ENCODE results near the gene WDR90. TPM values are rescaled to one million over a fixed set of nuclear protein-coding genes. Genes with fewer than 3 reads are reported as not detected.

Gene WDR90
- total RNA-seq, 2 experiments from 2014 or later = 65.9 to 66.9 TPM

DNA sequence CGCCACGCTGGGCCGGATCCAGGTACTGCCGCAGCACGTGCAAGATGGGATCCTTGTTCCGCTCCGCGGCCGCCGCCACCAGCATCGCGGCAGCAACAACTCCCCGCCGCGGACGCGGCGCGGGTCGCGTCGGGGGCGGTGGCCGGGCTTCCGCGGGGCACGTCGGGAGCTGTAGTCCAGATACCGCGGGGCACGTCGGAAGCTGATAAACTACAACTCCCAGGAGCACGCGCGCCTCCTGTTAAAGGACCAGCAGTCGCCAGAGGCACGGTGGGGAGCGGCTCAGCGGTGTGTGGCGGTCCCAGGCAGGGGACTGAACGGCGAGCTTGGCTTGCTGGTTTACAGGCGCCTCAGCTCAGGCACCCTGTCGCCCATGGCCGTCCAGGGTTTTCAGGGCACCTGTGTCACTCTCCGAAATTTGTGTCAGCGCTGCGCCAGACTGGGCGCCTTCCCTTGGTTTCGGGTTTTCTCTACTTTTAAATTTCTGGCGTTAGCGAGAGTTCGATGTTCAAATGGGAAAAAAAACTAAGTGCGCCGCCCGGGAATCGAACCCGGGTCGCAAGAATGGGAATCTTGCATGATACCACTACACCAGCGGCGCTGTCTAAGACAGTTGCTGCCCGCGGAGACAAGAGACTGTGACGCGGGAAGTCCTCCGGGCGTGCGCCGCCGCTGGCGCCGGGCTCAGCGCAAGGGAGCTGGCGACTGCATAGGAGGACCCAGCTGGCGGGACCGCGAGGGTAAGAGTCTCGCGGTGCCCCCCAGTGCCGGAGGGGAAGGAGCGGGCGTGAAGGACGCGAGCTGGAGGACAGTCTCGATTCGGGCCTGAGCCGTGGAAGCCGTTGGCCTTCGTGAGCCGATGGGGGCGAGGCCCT lies 12.7 kb upstream of the WDR90 start, which contains the start of gene METTL26:
TSS of gene METTL26 (minus strand) at position 100 of the 875 bp plus-strand sequence. CDS start at position 85, 15 bp downstream.
- Mint-ChIP-seq H3K27me3 (ENCODE audit: low read depth) (no peaks in the 10 kb centered on the region), H3K27ac (peak within 1 kb of the TSS; percentile 91), H3K9me3 (no peaks in the 10 kb centered on the region), H3K4me1 (ENCODE audit: low read depth) (peaks cover 15% of the 10 kb centered on the region), H3K4me3 (peak within 1 kb of the TSS; percentile 90), H3K36me3 (ENCODE audit: low read depth) (peaks cover 11% of the 10 kb centered on the region)
- intact Hi-C loops (cut with micrococcal nuclease) = loop anchor here (1.0 to 2.0 kb wide), 5 partner anchors 13 to 111 kb away; partner anchors contain the start of genes JMJD8 and WDR90
- CTCF ChIA-PET = interaction anchor here (0.6 to 1.2 kb wide), 3 partner anchors 11 to 529 kb away, joined by 3 to 6 read pairs (median 3); no protein-coding TSS in a partner anchor
- peak; percentile 95 for DNase-seq

- CTCF ChIA-PET = interaction anchor here (1.2 kb wide), 1 partner anchor 11 kb away, joined by 6 read pairs; no protein-coding TSS in a partner anchor
- peak; percentile 92 for DNase-seq
- H3K4me1 Mint-ChIP-seq (ENCODE audit: low read depth) = peaks cover 15% of the 10 kb centered on the region
- H3K4me3 Mint-ChIP-seq = peak overlapping the region; percentile 90
- H3K36me3 Mint-ChIP-seq (ENCODE audit: low read depth) = peaks cover 11% of the 10 kb centered on the region
- intact Hi-C loops (cut with micrococcal nuclease) = loop anchor here (2.0 kb wide), 1 partner anchor 47 kb away; the partner anchor contains the start of gene JMJD8
- no peaks in the 10 kb centered on the region for H3K9me3 Mint-ChIP-seq
- H3K27me3 Mint-ChIP-seq (ENCODE audit: low read depth) = no peaks in the 10 kb centered on the region
- peak overlapping the region; percentile 91 for H3K27ac Mint-ChIP-seq
These were observed 11.8 kb upstream of the WDR90 start for GRCh38 chr16:637081-638018.

DNA sequence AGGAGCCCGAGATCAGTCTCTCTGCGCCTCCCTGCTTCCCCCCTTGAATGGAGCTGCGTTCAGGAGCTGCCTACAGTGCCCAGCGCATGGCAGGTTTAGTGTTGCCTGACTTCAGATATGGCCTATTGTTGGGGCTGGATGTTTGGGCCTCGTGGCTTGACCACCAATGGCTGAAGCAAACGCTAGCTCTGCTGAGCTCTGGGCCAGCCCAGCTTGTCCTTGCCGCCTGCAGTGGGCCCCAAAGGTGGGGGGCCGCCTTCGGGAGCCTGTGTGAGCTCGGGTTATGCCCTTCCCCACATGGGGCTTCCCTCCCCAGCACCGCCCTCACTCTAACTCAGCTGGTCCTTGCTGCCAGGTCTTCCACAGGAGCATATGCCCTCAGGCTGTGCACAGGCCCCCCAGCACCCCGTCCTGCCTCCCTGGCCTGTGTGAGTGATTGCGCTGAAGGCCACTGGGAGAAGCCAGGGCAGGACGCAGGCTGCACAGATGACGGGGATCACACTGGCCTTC lies 11.1 kb upstream of the WDR90 start:
- Mint-ChIP-seq H3K36me3 (ENCODE audit: low read depth) (peaks cover 11% of the 10 kb centered on the region), H3K4me3 (no peak overlapping the region), H3K9me3 (no peaks in the 10 kb centered on the region), H3K27me3 (ENCODE audit: low read depth) (no peaks in the 10 kb centered on the region), H3K4me1 (ENCODE audit: low read depth) (peaks cover 15% of the 10 kb centered on the region), H3K27ac (no peak overlapping the region)
- DNase-seq = no peak
- intact Hi-C loops (cut with micrococcal nuclease) = no loop called here
- CTCF ChIA-PET = no interaction called here

GRCh38 chr16:638836-639235 lies 10.3 kb upstream of the WDR90 start:
- DNase-seq = no peak
- Mint-ChIP-seq H3K27me3 (ENCODE audit: low read depth) (no peaks in the 10 kb centered on the region), H3K27ac (no peak overlapping the region), H3K4me3 (no peak overlapping the region), H3K36me3 (ENCODE audit: low read depth) (peaks cover 10% of the 10 kb centered on the region), H3K9me3 (no peaks in the 10 kb centered on the region), H3K4me1 (ENCODE audit: low read depth) (peaks cover 20% of the 10 kb centered on the region)
- CTCF ChIA-PET = no interaction called here
- intact Hi-C loops (cut with micrococcal nuclease) = no loop called here

DNA sequence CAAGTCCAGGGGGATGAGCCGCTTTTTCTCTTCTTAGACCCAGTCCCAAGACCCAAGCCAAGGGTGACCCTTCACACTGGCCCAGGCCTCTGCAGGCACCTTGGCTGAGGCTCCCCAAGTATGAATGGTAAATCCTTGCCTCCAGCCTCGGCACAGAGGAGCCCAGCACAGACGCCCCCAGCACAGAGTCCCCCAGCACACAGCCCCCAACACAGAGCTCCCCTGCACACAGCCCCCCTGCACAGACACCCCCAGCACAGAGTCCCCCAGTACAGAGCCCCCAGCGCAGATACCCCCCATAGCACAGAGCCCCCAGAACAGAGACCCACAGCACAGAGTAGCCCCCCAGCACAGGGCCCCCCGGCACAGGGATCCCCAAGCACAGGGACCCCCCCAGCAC lies 8.6 kb upstream of the WDR90 start:
- DNase-seq = no peak
- no peak overlapping the region for H3K27ac Mint-ChIP-seq
- H3K36me3 Mint-ChIP-seq (ENCODE audit: low read depth) = peaks cover 2% of the 10 kb centered on the region
- H3K4me1 Mint-ChIP-seq (ENCODE audit: low read depth) = peaks cover 25% of the 10 kb centered on the region
- H3K27me3 Mint-ChIP-seq (ENCODE audit: low read depth) = no peaks in the 10 kb centered on the region
- intact Hi-C loops (cut with micrococcal nuclease) = no loop called here
- no peaks in the 10 kb centered on the region for H3K9me3 Mint-ChIP-seq
- H3K4me3 Mint-ChIP-seq = peak overlapping the region; percentile 24
- CTCF ChIA-PET = no interaction called here

GRCh38 chr16:641326-642188 lies 7.6 kb upstream of the WDR90 start, which contains the start of gene MCRIP2:
Gene MCRIP2, plus strand, starts transcription at chr16:641828. Its CDS starts 164 bp downstream, at chr16:641992.
- intact Hi-C loops (cut with micrococcal nuclease) = no loop called here
- H3K36me3 Mint-ChIP-seq (ENCODE audit: low read depth) = peaks cover 2% of the 10 kb centered on the region
- DNase-seq = peak; percentile 71
- H3K9me3 Mint-ChIP-seq = no peaks in the 10 kb centered on the region
- CTCF ChIA-PET = no interaction called here
- H3K4me1 Mint-ChIP-seq (ENCODE audit: low read depth) = peaks cover 25% of the 10 kb centered on the region
- H3K27ac Mint-ChIP-seq = no peak within 1 kb of the TSS
- no peaks in the 10 kb centered on the region for H3K27me3 Mint-ChIP-seq (ENCODE audit: low read depth)
- peak within 1 kb of the TSS; percentile 71 for H3K4me3 Mint-ChIP-seq

DNA sequence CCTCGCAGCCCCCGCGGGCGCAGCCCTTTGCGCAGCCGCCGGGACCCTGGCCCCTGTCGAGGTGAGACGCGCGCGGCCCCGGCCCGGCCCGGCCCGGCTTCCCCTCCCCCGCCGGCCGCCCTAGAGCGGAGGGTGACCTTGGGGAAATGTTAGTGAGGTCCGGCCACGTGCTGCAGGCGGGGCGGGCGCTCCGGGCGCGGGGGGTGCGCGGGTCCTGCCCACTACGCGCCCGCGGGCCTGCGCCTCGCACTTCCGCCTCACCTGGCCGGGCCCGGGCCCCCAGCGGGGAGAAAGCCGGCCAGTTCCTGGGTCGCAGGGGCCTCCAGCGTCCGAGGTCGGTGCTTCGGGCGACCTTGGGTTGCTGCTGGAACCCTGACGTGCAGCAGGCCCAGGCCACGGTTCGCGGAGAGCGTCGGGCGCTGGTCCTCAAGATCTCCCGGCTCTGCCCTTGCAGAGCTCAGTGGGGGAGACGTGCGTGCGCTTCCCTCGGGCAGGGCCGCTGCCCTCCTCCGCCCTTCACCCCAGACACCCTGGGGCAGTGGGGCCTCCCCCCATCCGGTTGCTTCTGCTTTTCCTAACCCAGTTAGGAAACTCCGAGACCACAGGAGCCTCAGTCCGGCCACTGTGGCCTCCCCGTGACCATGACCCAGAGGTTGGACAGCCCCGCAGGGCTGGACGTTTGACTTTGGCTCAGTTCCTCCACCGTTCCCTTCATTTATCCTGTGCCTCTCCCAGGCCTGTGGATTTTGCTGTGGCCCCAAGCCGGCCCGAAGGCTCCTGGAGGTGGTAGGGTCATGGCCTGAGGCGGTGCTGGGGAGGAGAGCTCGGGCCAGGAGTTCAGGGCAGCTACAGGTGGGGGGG lies 6.7 kb upstream of the WDR90 start:
- Mint-ChIP-seq H3K4me3 (peak overlapping the region; percentile 71), H3K9me3 (no peaks in the 10 kb centered on the region), H3K27me3 (ENCODE audit: low read depth) (no peaks in the 10 kb centered on the region), H3K27ac (no peak overlapping the region), H3K36me3 (ENCODE audit: low read depth) (no peaks in the 10 kb centered on the region), H3K4me1 (ENCODE audit: low read depth) (peaks cover 22% of the 10 kb centered on the region)
- DNase-seq = peak; percentile 22
- intact Hi-C loops (cut with micrococcal nuclease) = no loop called here
- CTCF ChIA-PET = no interaction called here

DNA sequence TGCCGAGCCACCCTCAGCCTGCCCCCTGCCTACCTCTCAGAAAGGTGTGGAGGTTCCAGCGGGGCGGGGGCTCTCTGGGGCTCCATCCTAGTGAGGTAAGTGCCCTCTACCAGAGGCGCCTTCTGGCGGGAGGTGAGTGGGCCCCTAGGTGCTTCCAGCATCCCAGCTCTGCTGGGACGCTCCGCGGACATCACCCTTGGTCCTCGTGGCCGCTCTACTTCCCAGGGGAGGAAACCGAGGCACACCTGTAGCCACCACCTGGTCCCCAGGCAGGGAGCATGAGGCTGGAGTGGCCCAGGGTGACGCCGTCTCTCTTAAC lies 6.2 kb upstream of the WDR90 start:
- peaks cover 21% of the 10 kb centered on the region for H3K4me1 Mint-ChIP-seq (ENCODE audit: low read depth)
- CTCF ChIA-PET = no interaction called here
- no peaks in the 10 kb centered on the region for H3K36me3 Mint-ChIP-seq (ENCODE audit: low read depth)
- H3K9me3 Mint-ChIP-seq = no peaks in the 10 kb centered on the region
- intact Hi-C loops (cut with micrococcal nuclease) = no loop called here
- H3K27me3 Mint-ChIP-seq (ENCODE audit: low read depth) = no peaks in the 10 kb centered on the region
- H3K27ac Mint-ChIP-seq = no peak overlapping the region
- no peak for DNase-seq
- peak overlapping the region; percentile 71 for H3K4me3 Mint-ChIP-seq

- Mint-ChIP-seq H3K27ac (no peak overlapping the region), H3K4me3 (no peak overlapping the region), H3K27me3 (ENCODE audit: low read depth) (no peaks in the 10 kb centered on the region), H3K9me3 (no peaks in the 10 kb centered on the region), H3K36me3 (ENCODE audit: low read depth) (no peaks in the 10 kb centered on the region), H3K4me1 (ENCODE audit: low read depth) (peaks cover 21% of the 10 kb centered on the region)
- no peak for DNase-seq
- intact Hi-C loops (cut with micrococcal nuclease) = no loop called here
- CTCF ChIA-PET = no interaction called here
These were observed 4.6 kb upstream of the WDR90 start for GRCh38 chr16:644556-644955.

DNA sequence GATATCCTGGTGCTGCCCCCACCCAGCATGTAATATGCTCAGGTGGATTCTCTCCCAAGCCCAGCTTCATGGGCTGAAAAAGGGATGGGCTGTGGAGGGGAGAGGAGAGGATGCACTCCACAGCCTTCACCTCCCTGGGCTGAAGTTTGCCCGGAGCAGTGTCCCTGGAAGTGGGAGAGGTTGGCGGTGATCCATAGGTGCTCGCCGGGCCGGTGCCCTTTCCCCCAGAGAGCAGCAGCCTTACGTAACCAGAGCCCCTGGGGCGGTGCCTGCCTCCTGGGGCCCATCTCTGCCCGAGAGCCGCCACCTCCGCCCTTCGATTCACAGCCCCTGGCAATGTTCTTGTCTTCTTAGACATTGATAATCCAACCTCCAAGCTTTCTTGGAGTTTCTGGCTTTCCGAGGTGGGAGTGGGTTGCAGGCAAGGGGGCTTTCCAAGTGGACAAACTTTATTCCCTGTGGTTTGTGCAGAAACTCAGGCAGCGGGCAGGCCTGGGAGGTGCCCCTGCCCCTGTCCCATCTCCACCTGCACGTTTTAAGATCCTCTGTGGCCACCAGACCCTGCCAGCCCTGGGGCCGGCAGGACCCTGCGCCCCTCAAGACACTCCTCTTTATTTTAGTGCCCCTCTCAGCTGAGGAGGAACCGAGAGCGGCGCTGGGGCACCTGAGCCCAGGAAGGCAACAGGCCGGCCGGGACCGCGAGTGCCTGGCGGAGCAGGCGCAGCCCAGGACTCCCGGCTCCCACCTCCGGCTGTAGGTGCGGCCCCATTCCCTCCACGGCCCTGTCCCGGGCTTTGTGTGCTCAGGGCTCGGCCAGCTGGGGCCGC lies 3.1 kb upstream of the WDR90 start:
- H3K27me3 Mint-ChIP-seq (ENCODE audit: low read depth) = no peaks in the 10 kb centered on the region
- H3K27ac Mint-ChIP-seq = no peak overlapping the region
- no peak for DNase-seq
- peaks cover 28% of the 10 kb centered on the region for H3K4me1 Mint-ChIP-seq (ENCODE audit: low read depth)
- intact Hi-C loops (cut with micrococcal nuclease) = no loop called here
- CTCF ChIA-PET = no interaction called here
- H3K36me3 Mint-ChIP-seq (ENCODE audit: low read depth) = no peaks in the 10 kb centered on the region
- no peak overlapping the region for H3K4me3 Mint-ChIP-seq
- H3K9me3 Mint-ChIP-seq = no peaks in the 10 kb centered on the region

All from activated naive CD4-positive, alpha-beta T cell treated with anti-CD3 and anti-CD28 coated beads for 36 hours (primary cell).